HEK293T (cell line): ENCODE measurements around the gene SPEF2.

Experiments used
- CTCF ChIA-PET: fragments of 350-600 bp; formaldehyde crosslinking; extraction: SDS; loops from one replicate; lab custom pipeline; 2021; ENCODE audit warnings: antibody characterized with exemption, inconsistent platforms; lab: Yijun Ruan, JAX
- POLR2A ChIA-PET: fragments of 350-600 bp; formaldehyde crosslinking; extraction: SDS; loops from one replicate; lab custom pipeline; 2020; ENCODE audit warnings: antibody characterized with exemption, inconsistent platforms; lab: Yijun Ruan, JAX
- DNase-seq: peaks from one replicate; pipeline ENCODE4 v3.0.0; 2012; ENCODE audit warnings: mixed read lengths; ENCODE audit errors: extremely low spot score
- ARNT ChIP-seq: fragments of 450-650 bp; IDR thresholded peaks from 2 replicates; pipeline ENCODE4 v1.6.1; 2017; ENCODE audit warnings: mild to moderate bottlenecking
- BHLHE40 ChIP-seq: fragments of 450-650 bp; IDR thresholded peaks from 2 replicates; pipeline ENCODE4 v1.6.1; 2016; ENCODE audit warnings: mild to moderate bottlenecking, moderate library complexity, borderline replicate concordance
- CTBP1 ChIP-seq: fragments of 450-650 bp; IDR thresholded peaks from 2 replicates; pipeline ENCODE4 v1.6.1; 2016; ENCODE audit warnings: borderline replicate concordance
- ELF4 ChIP-seq: fragments of 450-650 bp; IDR thresholded peaks from 2 replicates; pipeline ENCODE4 v1.6.1; 2017; ENCODE audit warnings: antibody characterized with exemption
- FOXA1 ChIP-seq: fragments of 450-650 bp; IDR thresholded peaks from 2 replicates; pipeline ENCODE4 v1.6.1; 2016; ENCODE audit warnings: mild to moderate bottlenecking
- FOXK2 ChIP-seq: fragments of 450-650 bp; IDR thresholded peaks from 2 replicates; pipeline ENCODE4 v1.6.1; 2016; ENCODE audit warnings: mild to moderate bottlenecking
- FOXM1 ChIP-seq: fragments of 450-650 bp; IDR thresholded peaks from 2 replicates; pipeline ENCODE4 v1.6.1; 2017; ENCODE audit warnings: mild to moderate bottlenecking, borderline replicate concordance
- HDGF ChIP-seq: fragments of 450-650 bp; IDR thresholded peaks from 2 replicates; pipeline ENCODE4 v1.6.1; 2017; ENCODE audit warnings: antibody characterized with exemption, borderline replicate concordance
- L3MBTL2 ChIP-seq: fragments of 450-650 bp; conservative IDR thresholded peaks from 2 replicates; pipeline ENCODE4 v1.6.1; 2016; ENCODE audit warnings: mild to moderate bottlenecking
- LEF1 ChIP-seq: fragments of 450-650 bp; IDR thresholded peaks from 2 replicates; pipeline ENCODE4 v1.6.1; 2017; ENCODE audit warnings: mild to moderate bottlenecking, borderline replicate concordance
- NFRKB ChIP-seq: fragments of 450-650 bp; IDR thresholded peaks from 2 replicates; pipeline ENCODE4 v1.6.1; 2016; ENCODE audit warnings: mild to moderate bottlenecking, moderate library complexity
- SP1 ChIP-seq: fragments of 450-650 bp; IDR thresholded peaks from 2 replicates; pipeline ENCODE4 v1.6.1; 2017
- SUZ12 ChIP-seq: fragments of 450-650 bp; IDR thresholded peaks from 2 replicates; pipeline ENCODE4 v1.6.1; 2016; ENCODE audit warnings: mild to moderate bottlenecking
- TARDBP ChIP-seq: fragments of 450-650 bp; IDR thresholded peaks from 2 replicates; pipeline ENCODE4 v1.6.1; 2016
- ZNF384 ChIP-seq: fragments of 450-650 bp; IDR thresholded peaks from 2 replicates; pipeline ENCODE4 v1.6.1; 2016
- TF ChIP-seq, protein P1 (sequence below): fragments of 450-650 bp; IDR thresholded peaks from 2 replicates; pipeline ENCODE4 v1.6.1; 2016

SPEF2 gene

DNA sequence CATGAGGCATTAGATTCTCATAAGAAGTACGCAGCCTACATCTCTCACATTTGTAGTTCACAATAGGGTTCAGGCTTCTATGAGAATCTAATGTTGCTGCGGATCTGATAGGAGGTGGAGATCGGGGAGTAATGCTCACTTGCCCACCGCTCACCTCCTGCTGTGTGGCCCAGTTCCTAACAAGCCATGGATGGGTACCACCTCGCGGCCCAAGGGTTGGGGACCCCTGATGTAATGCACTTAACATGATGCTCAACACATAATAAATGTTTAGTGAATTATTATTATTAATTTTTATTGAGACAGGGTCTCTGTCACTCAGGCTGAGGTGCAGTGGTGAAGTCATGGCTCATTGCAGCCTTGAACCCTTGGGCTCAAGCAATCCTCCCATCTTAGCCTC lies 134.3 kb downstream of the SPEF2 start:
- ChIA-PET CTCF (no interaction called here), POLR2A (no interaction called here)
- no peak for DNase-seq
- TF ChIP-seq FOXA1: no peak
- TF ChIP-seq SP1: no peak
- no peak for TF ChIP-seq BHLHE40
- TF ChIP-seq CTBP1: no peak
- TF ChIP-seq HDGF: no peak
- no peak for TF ChIP-seq LEF1
- no peak for TF ChIP-seq SUZ12
- no peak for TF ChIP-seq L3MBTL2

DNA sequence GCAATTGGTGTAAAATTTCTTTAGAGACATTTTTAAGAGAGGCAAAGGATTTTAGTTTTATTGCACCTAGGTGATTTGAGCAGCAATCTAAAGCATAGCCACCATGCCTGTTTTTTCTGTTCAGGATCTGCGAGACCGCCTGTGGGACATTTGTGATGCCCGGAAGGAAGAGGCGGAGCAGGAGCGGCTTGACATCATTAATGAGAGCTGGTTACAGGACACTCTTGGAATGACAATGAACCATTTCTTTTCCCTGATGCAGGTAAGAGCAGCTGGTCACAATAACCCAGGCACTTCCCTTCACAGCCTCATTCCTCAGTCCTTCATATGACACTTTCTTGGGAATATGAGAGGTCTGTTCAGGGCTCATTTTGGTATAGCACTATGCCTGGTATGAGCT lies 135.8 kb downstream of the SPEF2 start:
- DNase-seq: no peak
- CTCF ChIA-PET: no interaction called here
- TF ChIP-seq, protein P1, sequence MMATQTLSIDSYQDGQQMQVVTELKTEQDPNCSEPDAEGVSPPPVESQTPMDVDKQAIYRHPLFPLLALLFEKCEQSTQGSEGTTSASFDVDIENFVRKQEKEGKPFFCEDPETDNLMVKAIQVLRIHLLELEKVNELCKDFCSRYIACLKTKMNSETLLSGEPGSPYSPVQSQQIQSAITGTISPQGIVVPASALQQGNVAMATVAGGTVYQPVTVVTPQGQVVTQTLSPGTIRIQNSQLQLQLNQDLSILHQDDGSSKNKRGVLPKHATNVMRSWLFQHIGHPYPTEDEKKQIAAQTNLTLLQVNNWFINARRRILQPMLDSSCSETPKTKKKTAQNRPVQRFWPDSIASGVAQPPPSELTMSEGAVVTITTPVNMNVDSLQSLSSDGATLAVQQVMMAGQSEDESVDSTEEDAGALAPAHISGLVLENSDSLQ: no peak
- TF ChIP-seq ARNT (no peak), FOXK2 (no peak), ZNF384 (no peak), HDGF (no peak), FOXM1 (no peak), ELF4 (no peak), SUZ12 (no peak), TARDBP (no peak), FOXA1 (no peak), LEF1 (no peak), NFRKB (no peak), SP1 (no peak), L3MBTL2 (no peak), BHLHE40 (no peak)
- POLR2A ChIA-PET: no interaction called here

DNA sequence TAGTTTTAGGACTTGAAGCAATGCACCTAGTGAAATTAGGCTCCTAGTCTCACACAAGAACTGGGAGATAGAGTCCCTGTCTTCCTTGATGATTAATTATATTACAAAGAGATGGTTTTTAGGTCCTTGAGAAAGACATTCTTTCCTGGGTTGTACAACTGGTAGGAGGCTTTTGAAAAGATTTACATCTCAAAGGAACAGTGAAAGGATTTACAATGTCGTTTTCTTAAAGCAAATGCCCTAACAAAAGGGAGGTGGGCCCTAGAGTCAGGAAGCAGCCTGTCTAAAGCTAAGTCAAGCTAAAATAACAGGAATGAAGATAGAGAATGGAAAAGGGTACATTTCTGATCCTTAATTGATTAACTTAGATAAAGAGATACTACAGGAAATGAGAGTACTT lies 136.8 kb downstream of the SPEF2 start:
- ChIA-PET POLR2A (no interaction called here), CTCF (no interaction called here)
- DNase-seq: no peak
- no peak for TF ChIP-seq NFRKB
- no peak for TF ChIP-seq BHLHE40
- TF ChIP-seq, protein P1: no peak
- TF ChIP-seq FOXK2: no peak
- no peak for TF ChIP-seq FOXM1
- no peak for TF ChIP-seq SUZ12
- no peak for TF ChIP-seq FOXA1
- no peak for TF ChIP-seq HDGF
- no peak for TF ChIP-seq TARDBP
- no peak for TF ChIP-seq SP1
- TF ChIP-seq ZNF384: no peak
- no peak for TF ChIP-seq ELF4

DNA sequence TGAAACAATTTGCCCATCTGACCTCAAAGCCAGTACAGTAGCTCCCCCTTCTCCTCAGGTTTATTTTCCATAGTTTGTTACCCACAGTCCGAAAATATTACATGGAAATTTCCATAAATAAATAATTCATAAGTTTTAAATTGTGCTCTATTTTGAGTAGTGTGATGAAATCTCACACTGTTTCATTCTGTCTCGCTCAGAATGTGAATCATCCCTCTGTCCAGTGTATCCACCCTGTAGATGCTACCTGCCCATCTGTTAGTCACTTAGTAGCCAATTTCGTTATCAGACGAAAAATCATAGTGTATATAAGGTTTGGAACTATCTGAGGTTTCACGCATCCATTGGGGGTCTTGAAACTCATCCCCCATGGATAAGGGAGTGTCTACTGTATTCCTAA lies 138.3 kb downstream of the SPEF2 start:
- ChIA-PET CTCF (no interaction called here), POLR2A (no interaction called here)
- TF ChIP-seq, protein P1: no peak
- TF ChIP-seq FOXA1: no peak
- no peak for TF ChIP-seq CTBP1
- no peak for TF ChIP-seq SP1
- TF ChIP-seq NFRKB: no peak
- TF ChIP-seq L3MBTL2: no peak
- TF ChIP-seq FOXK2: no peak
- no peak for TF ChIP-seq LEF1
- TF ChIP-seq SUZ12: no peak
- no peak for TF ChIP-seq BHLHE40
- TF ChIP-seq HDGF: no peak
- TF ChIP-seq FOXM1: no peak
- no peak for TF ChIP-seq ZNF384
- TF ChIP-seq ARNT: no peak
- no peak for TF ChIP-seq ELF4
- DNase-seq: no peak

DNA sequence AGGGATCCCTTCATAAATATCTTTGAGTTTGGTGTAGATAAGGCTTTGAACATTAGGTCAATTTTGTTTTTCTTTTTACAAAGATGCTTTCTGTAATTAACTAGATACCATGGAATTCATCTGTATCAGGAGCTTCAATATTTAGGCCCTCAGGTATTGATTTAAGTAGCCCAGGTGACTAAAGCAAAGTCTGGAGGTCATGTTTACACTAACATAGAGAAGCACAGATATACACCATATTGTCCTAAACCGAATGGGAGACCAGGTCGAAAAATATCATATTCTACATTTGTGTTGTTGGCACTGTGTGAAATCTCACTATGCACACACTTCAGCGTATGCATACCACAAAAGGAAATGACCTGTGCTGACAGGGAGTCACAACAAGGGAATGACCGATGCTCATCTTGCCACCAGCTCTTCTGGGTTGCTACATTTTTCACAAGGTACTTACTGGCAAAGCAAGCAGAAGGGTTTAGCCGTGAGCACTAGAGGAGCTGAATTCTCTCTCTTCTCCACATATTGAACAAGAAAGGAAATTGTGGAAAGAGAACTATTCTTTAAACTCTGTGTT lies 140.6 kb downstream of the SPEF2 start:
- ChIA-PET CTCF (no interaction called here), POLR2A (no interaction called here)
- TF ChIP-seq CTBP1 (no peak), ARNT (no peak), FOXM1 (no peak), TARDBP (no peak), FOXK2 (no peak), NFRKB (no peak), ELF4 (no peak), ZNF384 (no peak), SP1 (no peak), FOXA1 (no peak), HDGF (no peak), BHLHE40 (no peak), SUZ12 (no peak), L3MBTL2 (no peak), LEF1 (no peak)
- TF ChIP-seq, protein P1: no peak

More for the DNA sequence above, 140.6 kb downstream of the SPEF2 start:
- no peak for DNase-seq
